H9 (cell line): ENCODE measurements around the gene SOX11. TPM values are rescaled to one million over a fixed set of nuclear protein-coding genes. Genes with fewer than 3 reads are reported as not detected.

ENCODE experiments used
- DNase-seq: peaks from one replicate; pipeline ENCODE4 v3.0.0-alpha.2; 2017
- H2AFZ ChIP-seq: one replicate; pipeline ENCODE4 v1.6.1; 2013; ENCODE audit warnings: mild to moderate bottlenecking, low read length, control low read depth, moderate library complexity
- H2AK5ac ChIP-seq: 2 replicates; pipeline ENCODE4 v1.6.1; 2013; ENCODE audit warnings: low read length, control low read depth, mixed read lengths; ENCODE audit not compliant: insufficient read length
- H2BK120ac ChIP-seq: one replicate; pipeline ENCODE4 v1.6.1; 2013; ENCODE audit warnings: low read depth, mild to moderate bottlenecking, low read length, control low read depth, inconsistent platforms; ENCODE audit not compliant: poor library complexity, severe bottlenecking
- H2BK12ac ChIP-seq: 2 replicates; pipeline ENCODE4 v1.6.1; 2013; ENCODE audit warnings: low read length, control low read depth, mixed read lengths, low read depth; ENCODE audit not compliant: insufficient read length
- H2BK15ac ChIP-seq: 2 replicates; pipeline ENCODE4 v1.6.1; 2013; ENCODE audit warnings: low read depth, low read length, control low read depth
- H2BK20ac ChIP-seq: one replicate; pipeline ENCODE4 v1.6.1; 2013; ENCODE audit warnings: low read depth, mild to moderate bottlenecking, low read length, control low read depth, inconsistent platforms; ENCODE audit not compliant: poor library complexity, severe bottlenecking
- H2BK5ac ChIP-seq: 2 replicates; pipeline ENCODE4 v1.6.1; 2013; ENCODE audit warnings: low read length, control low read depth, mixed read lengths; ENCODE audit not compliant: insufficient read length
- H3K14ac ChIP-seq: 2 replicates; pipeline ENCODE4 v1.6.1; 2013; ENCODE audit warnings: low read length, control low read depth; ENCODE audit not compliant: insufficient read depth
- H3K18ac ChIP-seq: 2 replicates; pipeline ENCODE4 v1.6.1; 2013; ENCODE audit warnings: low read depth, mild to moderate bottlenecking, mixed read lengths, low read length, control low read depth; ENCODE audit not compliant: insufficient read length
- H3K23ac ChIP-seq: 2 replicates; pipeline ENCODE4 v1.6.1; 2013; ENCODE audit warnings: low read length, control low read depth, mixed read lengths, low read depth; ENCODE audit not compliant: insufficient read length
- H3K23me2 ChIP-seq: 2 replicates; pipeline ENCODE4 v1.6.1; 2013; ENCODE audit warnings: low read depth, mild to moderate bottlenecking, mixed read lengths, low read length, control low read depth; ENCODE audit not compliant: insufficient read length, poor library complexity, severe bottlenecking
- H3K27ac ChIP-seq: 2 replicates; pipeline ENCODE4 v1.5.1; 2013; ENCODE audit warnings: low read length, control low read depth, mixed read lengths, low read depth; ENCODE audit not compliant: insufficient read length
- H3K27me3 ChIP-seq: 2 replicates; pipeline ENCODE4 v1.6.1; 2013; ENCODE audit warnings: low read length, control low read depth, inconsistent platforms; ENCODE audit not compliant: insufficient read depth
- H3K4ac ChIP-seq: 2 replicates; pipeline ENCODE4 v1.6.1; 2013; ENCODE audit warnings: low read depth, mild to moderate bottlenecking, control low read depth, inconsistent platforms, low read length, moderate library complexity
- H3K4me1 ChIP-seq: 2 replicates; pipeline ENCODE4 v1.6.1; 2013; ENCODE audit warnings: low read length, control low read depth, inconsistent platforms; ENCODE audit not compliant: insufficient read depth
- H3K4me2 ChIP-seq: 2 replicates; pipeline ENCODE4 v1.6.1; 2013; ENCODE audit warnings: low read length, control low read depth, mixed read lengths; ENCODE audit not compliant: insufficient read length, insufficient read depth
- H3K56ac ChIP-seq: 2 replicates; pipeline ENCODE4 v1.6.1; 2013; ENCODE audit warnings: low read depth, mild to moderate bottlenecking, mixed read lengths, low read length, control low read depth; ENCODE audit not compliant: insufficient read length
- H3K79me1 ChIP-seq: 2 replicates; pipeline ENCODE4 v1.6.1; 2013; ENCODE audit warnings: low read depth, mild to moderate bottlenecking, moderate library complexity, low read length, control low read depth, inconsistent platforms; ENCODE audit not compliant: insufficient read depth, poor library complexity, severe bottlenecking
- H3K79me2 ChIP-seq: 2 replicates; pipeline ENCODE4 v1.6.1; 2013; ENCODE audit warnings: low read length, control low read depth, inconsistent platforms; ENCODE audit not compliant: insufficient read depth
- H3K9ac ChIP-seq: 2 replicates; pipeline ENCODE4 v1.6.1; 2013; ENCODE audit warnings: low read length, control low read depth, mixed read lengths; ENCODE audit not compliant: insufficient read length; ENCODE audit errors: extremely low read depth
- H3K9me3 ChIP-seq: one replicate; pipeline ENCODE4 v1.6.1; 2013; ENCODE audit warnings: low read depth, low read length, inconsistent platforms; ENCODE audit not compliant: control insufficient read depth
- H3T11ph ChIP-seq: one replicate; pipeline ENCODE4 v1.6.1; 2013; ENCODE audit warnings: mild to moderate bottlenecking, low read length, control low read depth, inconsistent platforms
- H4K20me1 ChIP-seq: one replicate; pipeline ENCODE4 v1.6.1; 2013; ENCODE audit not compliant: control insufficient read depth, insufficient read length, insufficient read depth
- H4K5ac ChIP-seq: 2 replicates; pipeline ENCODE4 v1.6.1; 2013; ENCODE audit warnings: low read depth, mild to moderate bottlenecking, mixed read lengths, low read length, control low read depth; ENCODE audit not compliant: insufficient read length
- H4K8ac ChIP-seq: replicated peaks from 2 replicates; pipeline ENCODE4 v1.6.1; 2013; ENCODE audit warnings: low read length, control low read depth, mixed read lengths, low read depth; ENCODE audit not compliant: insufficient read length
- H4K91ac ChIP-seq: 2 replicates; pipeline ENCODE4 v1.6.1; 2013; ENCODE audit warnings: low read depth, mild to moderate bottlenecking, moderate library complexity, mixed read lengths, low read length, control low read depth; ENCODE audit not compliant: insufficient read length
- H3K27ac Mint-ChIP-seq, 3 experiments: 2 replicates in 2 of 3; 3 replicates in 1 of 3; pipeline ENCODE4 v1.8.0; 2020 to 2021; ENCODE audit warnings: mixed read lengths in 3 of 3, mild to moderate bottlenecking in 1 of 3, moderate library complexity in 1 of 3
- H3K27me3 Mint-ChIP-seq: 2 replicates; pipeline ENCODE4 v1.8.0; 2021; ENCODE audit warnings: low read depth, mild to moderate bottlenecking, moderate library complexity, mixed read lengths
- H3K36me3 Mint-ChIP-seq, 3 experiments: 2 replicates in 2 of 3; 3 replicates in 1 of 3; pipeline ENCODE4 v1.8.0; 2020 to 2021; ENCODE audit warnings: low read depth in 3 of 3, mixed read lengths in 3 of 3; ENCODE audit not compliant: insufficient read depth in 1 of 3
- H3K4me1 Mint-ChIP-seq, 2 experiments: 2 replicates each; pipeline ENCODE4 v1.8.0; 2020; ENCODE audit warnings: mixed read lengths in 2 of 2
- H3K4me3 Mint-ChIP-seq, 2 experiments: 2 replicates in 1 of 2; 3 replicates in 1 of 2; pipeline ENCODE4 v1.8.0; 2020 to 2021; ENCODE audit warnings: mild to moderate bottlenecking in 2 of 2, mixed read lengths in 2 of 2, moderate library complexity in 1 of 2
- H3K9me3 Mint-ChIP-seq, 2 experiments: 2 replicates in 1 of 2; 3 replicates in 1 of 2; pipeline ENCODE4 v1.8.0; 2020; ENCODE audit warnings: mild to moderate bottlenecking in 2 of 2, mixed read lengths in 2 of 2, moderate library complexity in 1 of 2
- WGBS: extraction: QIAGEN DNeasy Blood & Tissue Kit; methylation state at CpG from one replicate; pipeline ENCODE4 v1.1.7; 2013; ENCODE audit warnings: missing lambda C conversion rate, low lambda C conversion rate, mixed read lengths; ENCODE audit not compliant: insufficient read length; ENCODE audit errors: extremely low coverage; 5-methylcytosine and 5-hydroxymethylcytosine counted together
- total RNA-seq: library from RNA; stranded (reverse); gene quantifications from 2 replicates; pipeline ENCODE4 v1.2.1, GENCODE V29; 2021
- TF ChIP-seq, protein P1 (sequence below): fragments of 200-600 bp; sonication (generic); conservative IDR thresholded peaks from 3 replicates; pipeline ENCODE4 v1.8.0; 2021; ENCODE audit warnings: antibody characterized with exemption, mild to moderate bottlenecking

Gene SOX11
- total RNA-seq, 1 experiment from 2014 or later = 43.8 TPM

DNA sequence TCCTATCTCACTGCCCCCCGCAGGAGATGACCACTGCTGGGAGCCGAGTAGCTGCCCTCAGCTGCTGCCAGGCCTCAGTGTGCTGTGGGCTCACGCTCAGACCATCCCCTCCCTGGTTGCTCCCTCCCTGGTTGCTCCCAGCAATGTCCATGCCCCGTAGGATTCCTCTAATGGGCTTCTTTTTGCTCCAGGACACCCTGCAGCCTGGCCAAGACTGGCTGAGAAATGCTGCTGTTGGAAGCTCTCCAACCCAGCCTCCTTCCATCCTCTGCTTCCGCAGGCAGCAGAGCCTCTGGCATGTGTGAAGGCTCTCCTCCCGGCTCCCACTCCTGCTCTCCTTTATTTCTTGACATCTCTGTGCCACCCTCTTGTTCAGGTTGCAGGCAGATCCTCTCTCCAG is 48.6 kb downstream of the SOX11 start:
- no peak overlapping the region for H3K27ac Mint-ChIP-seq
- Histone ChIP-seq H4K91ac (no peak overlapping the region), H2BK20ac (no peak overlapping the region), H3K18ac (no peak overlapping the region), H3K14ac (no peak overlapping the region), H3K79me1 (no peaks in the 10 kb centered on the region), H3K79me2 (no peaks in the 10 kb centered on the region), H3K27me3 (no peaks in the 10 kb centered on the region; the same call in 1 of the 2 replicates), H4K20me1 (no peaks in the 10 kb centered on the region), H3K23ac (no peak overlapping the region), H4K5ac (no peak overlapping the region), H3K4me2 (no peak overlapping the region), H2AFZ (no peak overlapping the region), H3K56ac (no peak overlapping the region), H4K8ac (no peak overlapping the region), H2AK5ac (no peak overlapping the region), H2BK120ac (no peak overlapping the region), H2BK12ac (no peak overlapping the region), H3K9ac (no peak overlapping the region), H2BK15ac (no peak overlapping the region), H3T11ph (no peak overlapping the region), H3K27ac (no peak overlapping the region), H3K4me1 (peaks cover 5% of the 10 kb centered on the region; the same call in 1 of the 2 replicates), H3K9me3 (no peaks in the 10 kb centered on the region), H3K23me2 (no peaks in the 10 kb centered on the region), H3K4ac (no peak overlapping the region), H2BK5ac (no peak overlapping the region)
- TF ChIP-seq, protein P1, sequence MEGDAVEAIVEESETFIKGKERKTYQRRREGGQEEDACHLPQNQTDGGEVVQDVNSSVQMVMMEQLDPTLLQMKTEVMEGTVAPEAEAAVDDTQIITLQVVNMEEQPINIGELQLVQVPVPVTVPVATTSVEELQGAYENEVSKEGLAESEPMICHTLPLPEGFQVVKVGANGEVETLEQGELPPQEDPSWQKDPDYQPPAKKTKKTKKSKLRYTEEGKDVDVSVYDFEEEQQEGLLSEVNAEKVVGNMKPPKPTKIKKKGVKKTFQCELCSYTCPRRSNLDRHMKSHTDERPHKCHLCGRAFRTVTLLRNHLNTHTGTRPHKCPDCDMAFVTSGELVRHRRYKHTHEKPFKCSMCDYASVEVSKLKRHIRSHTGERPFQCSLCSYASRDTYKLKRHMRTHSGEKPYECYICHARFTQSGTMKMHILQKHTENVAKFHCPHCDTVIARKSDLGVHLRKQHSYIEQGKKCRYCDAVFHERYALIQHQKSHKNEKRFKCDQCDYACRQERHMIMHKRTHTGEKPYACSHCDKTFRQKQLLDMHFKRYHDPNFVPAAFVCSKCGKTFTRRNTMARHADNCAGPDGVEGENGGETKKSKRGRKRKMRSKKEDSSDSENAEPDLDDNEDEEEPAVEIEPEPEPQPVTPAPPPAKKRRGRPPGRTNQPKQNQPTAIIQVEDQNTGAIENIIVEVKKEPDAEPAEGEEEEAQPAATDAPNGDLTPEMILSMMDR = no peak
- DNase-seq = no peak
- H3K4me3 Mint-ChIP-seq = no peak overlapping the region
- peaks cover 8% of the 10 kb centered on the region for H3K27me3 Mint-ChIP-seq
- no peaks in the 10 kb centered on the region for H3K9me3 Mint-ChIP-seq
- H3K4me1 Mint-ChIP-seq = peaks cover 27 to 30% of the 10 kb centered on the region in 2 experiments
- WGBS = no CpG with 5 or more reads among the region's 6 CpGs
- H3K36me3 Mint-ChIP-seq = no peaks in the 10 kb centered on the region
